ENCODE measurements around the gene IFNGR2. TPM values are rescaled to one million over a fixed set of nuclear protein-coding genes. Genes with fewer than 3 reads are reported as not detected.
A peak's percentile ranks its signal among the peaks of the same experiment; 100 is the strongest.
"Not testable (repeated sequence)": the region's sequence is repeated elsewhere in the genome, so short reads cannot be mapped to it uniquely, and the experiment has no call there.

The IFNGR2 gene
- total RNA-seq, 2 donors from 2014 or later, result 53.7 to 128 TPM

DNA sequence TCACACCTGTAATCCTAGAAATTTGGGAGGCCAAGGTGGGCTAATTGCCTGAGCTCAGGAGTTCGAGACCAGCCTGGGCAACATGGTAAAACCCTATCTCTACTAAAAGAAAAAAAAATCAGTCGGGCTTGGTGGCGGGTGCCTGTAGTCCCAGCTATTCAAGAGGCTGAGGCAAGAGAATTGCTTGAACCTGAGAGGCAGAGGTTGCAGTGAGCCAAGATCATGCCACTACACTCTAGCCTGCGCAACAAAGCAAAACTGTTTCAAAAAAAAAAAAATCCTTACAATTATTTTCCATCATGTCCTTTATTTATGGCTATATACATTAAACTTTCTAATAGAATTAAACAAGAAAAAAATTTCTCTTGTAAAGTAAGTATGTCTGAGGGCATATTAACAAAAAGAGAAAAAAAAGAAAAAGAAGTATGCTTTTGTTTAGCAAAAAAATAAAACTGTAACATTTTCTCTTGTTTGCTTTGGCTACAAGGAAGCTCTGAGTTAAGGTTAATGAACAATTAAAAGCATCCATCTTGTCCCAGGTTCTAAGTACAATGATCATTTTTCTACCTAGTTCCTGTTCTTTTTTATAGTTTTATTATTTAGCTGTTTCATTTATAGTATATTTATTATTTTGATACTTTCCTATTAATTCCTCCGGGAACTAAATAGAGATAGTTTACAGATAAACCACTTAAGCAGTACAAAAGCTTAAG is 58.5 kb downstream of the IFNGR2 start:
- no peaks in the 10 kb centered on the region for H3K9me3 ChIP-seq
- H3K4me3 ChIP-seq, result no peak overlapping the region
- no peaks in the 10 kb centered on the region for H3K27me3 ChIP-seq
- intact Hi-C loops (cut with DNase I), result no loop called here
- no peak for DNase-seq
- no peak overlapping the region for H3K27ac ChIP-seq
- no peaks in the 10 kb centered on the region for H3K36me3 ChIP-seq
- no peak for TF ChIP-seq CTCF (IDR thresholded peaks at IDR 0.05)
- no peak overlapping the region for H3K9ac ChIP-seq (ENCODE audit: low read depth in 2 of 2, low read length in 2 of 2)
- H3K4me1 ChIP-seq, result peaks cover 5% of the 10 kb centered on the region

GRCh38 chr21:33469183-33469582 is 66.0 kb downstream of the IFNGR2 start:
- intact Hi-C loops (cut with DNase I); H3K9ac ChIP-seq (ENCODE audit: low read depth in 2 of 2, low read length in 2 of 2); H3K4me3 ChIP-seq; H3K27ac ChIP-seq; H3K27me3 ChIP-seq; H3K9me3 ChIP-seq; H3K4me1 ChIP-seq; DNase-seq; H3K36me3 ChIP-seq: not testable (repeated sequence)

GRCh38 chr21:33470701-33471100 is 67.5 kb downstream of the IFNGR2 start:
- no peak for DNase-seq
- no peaks in the 10 kb centered on the region for H3K36me3 ChIP-seq
- no peaks in the 10 kb centered on the region for H3K27me3 ChIP-seq
- TF ChIP-seq CTCF (IDR thresholded peaks at IDR 0.05), result no peak
- intact Hi-C loops (cut with DNase I), result no loop called here
- H3K9me3 ChIP-seq, result no peaks in the 10 kb centered on the region
- no peaks in the 10 kb centered on the region for H3K4me1 ChIP-seq
- no peak overlapping the region for H3K4me3 ChIP-seq
- no peak overlapping the region for H3K9ac ChIP-seq (ENCODE audit: low read depth in 2 of 2, low read length in 2 of 2)
- no peak overlapping the region for H3K27ac ChIP-seq

- H3K36me3 ChIP-seq, result no peaks in the 10 kb centered on the region
- TF ChIP-seq CTCF (IDR thresholded peaks at IDR 0.05), result no peak
- DNase-seq, result no peak
- no peaks in the 10 kb centered on the region for H3K4me1 ChIP-seq
- H3K4me3 ChIP-seq, result no peak overlapping the region
- intact Hi-C loops (cut with DNase I), result no loop called here
- no peak overlapping the region for H3K27ac ChIP-seq
- H3K27me3 ChIP-seq, result no peaks in the 10 kb centered on the region
- no peak overlapping the region for H3K9ac ChIP-seq (ENCODE audit: low read depth in 2 of 2, low read length in 2 of 2)
- no peaks in the 10 kb centered on the region for H3K9me3 ChIP-seq
Measured at GRCh38 chr21:33473344-33473743, 70.1 kb downstream of the IFNGR2 start.

GRCh38 chr21:33477066-33477465 is 73.9 kb downstream of the IFNGR2 start:
- no peak for TF ChIP-seq CTCF (IDR thresholded peaks at IDR 0.05)
- DNase-seq, result no peak
- Histone ChIP-seq H3K4me1 (peaks cover 5% of the 10 kb centered on the region), H3K9me3 (no peaks in the 10 kb centered on the region), H3K36me3 (no peaks in the 10 kb centered on the region), H3K4me3 (no peak overlapping the region), H3K27ac (no peak overlapping the region), H3K27me3 (no peaks in the 10 kb centered on the region), H3K9ac (ENCODE audit: low read depth in 2 of 2, low read length in 2 of 2) (no peak overlapping the region)
- intact Hi-C loops (cut with DNase I), result no loop called here

GRCh38 chr21:33478182-33478581 is 75.0 kb downstream of the IFNGR2 start:
- H3K4me3 ChIP-seq, result peak overlapping the region; percentile 99
- no peak for DNase-seq
- peak overlapping the region in 1 of 2 donors; percentile 87 for H3K9ac ChIP-seq (ENCODE audit: low read depth in 2 of 2, low read length in 2 of 2)
- no peak overlapping the region for H3K27ac ChIP-seq
- no peaks in the 10 kb centered on the region for H3K36me3 ChIP-seq
- no peaks in the 10 kb centered on the region for H3K9me3 ChIP-seq
- intact Hi-C loops (cut with DNase I), result no loop called here
- no peak for TF ChIP-seq CTCF (IDR thresholded peaks at IDR 0.05)
- peaks cover 5% of the 10 kb centered on the region for H3K4me1 ChIP-seq
- no peaks in the 10 kb centered on the region for H3K27me3 ChIP-seq
